IPS DF 4.7 (cell line): ENCODE data around the gene CD44.

Experiments
- DNase-seq: peaks from one replicate; pipeline ENCODE4 v3.0.0-alpha.2; 2013; ENCODE audit warnings: low spot score; ENCODE audit errors: extremely low read depth

Gene CD44

DNA sequence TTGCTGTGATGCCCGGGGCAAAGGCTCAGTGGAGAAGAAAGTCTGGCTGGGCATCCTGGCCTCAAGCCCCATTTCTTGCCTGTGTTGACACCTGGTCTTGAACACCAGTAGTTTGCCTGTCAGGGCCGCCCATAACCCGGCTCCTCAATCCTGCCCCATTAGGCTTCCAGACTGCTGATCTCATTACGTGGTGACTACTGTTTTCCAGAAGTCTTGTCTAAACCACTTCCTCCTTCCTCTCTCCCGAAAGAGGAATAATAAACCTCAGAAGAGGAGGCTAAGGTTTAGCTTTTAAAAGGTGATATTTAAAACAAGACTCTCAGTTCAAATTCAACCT, 97.7 kb downstream of the CD44 start:
- DNase-seq: no peak

DNA sequence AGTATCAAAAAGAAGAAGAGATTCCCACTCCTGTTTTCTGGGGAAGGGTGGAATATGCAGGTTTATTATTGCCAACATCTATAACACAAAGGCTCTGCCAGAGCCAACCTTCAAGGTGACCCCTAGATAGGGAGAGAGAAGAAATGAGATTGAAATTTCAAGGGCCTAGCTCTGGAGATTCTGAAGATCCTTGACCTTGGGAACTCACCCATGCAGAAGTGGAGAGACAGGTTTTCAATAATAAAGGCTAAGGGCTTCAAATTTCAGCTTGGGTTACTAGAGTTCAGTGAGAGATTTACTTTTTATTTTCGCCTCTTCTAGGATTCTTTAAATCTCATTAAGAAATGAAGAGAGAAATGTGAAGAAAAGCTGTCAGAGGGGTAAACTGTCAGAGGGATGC, 98.4 kb downstream of the CD44 start:
- DNase-seq: no peak

DNA sequence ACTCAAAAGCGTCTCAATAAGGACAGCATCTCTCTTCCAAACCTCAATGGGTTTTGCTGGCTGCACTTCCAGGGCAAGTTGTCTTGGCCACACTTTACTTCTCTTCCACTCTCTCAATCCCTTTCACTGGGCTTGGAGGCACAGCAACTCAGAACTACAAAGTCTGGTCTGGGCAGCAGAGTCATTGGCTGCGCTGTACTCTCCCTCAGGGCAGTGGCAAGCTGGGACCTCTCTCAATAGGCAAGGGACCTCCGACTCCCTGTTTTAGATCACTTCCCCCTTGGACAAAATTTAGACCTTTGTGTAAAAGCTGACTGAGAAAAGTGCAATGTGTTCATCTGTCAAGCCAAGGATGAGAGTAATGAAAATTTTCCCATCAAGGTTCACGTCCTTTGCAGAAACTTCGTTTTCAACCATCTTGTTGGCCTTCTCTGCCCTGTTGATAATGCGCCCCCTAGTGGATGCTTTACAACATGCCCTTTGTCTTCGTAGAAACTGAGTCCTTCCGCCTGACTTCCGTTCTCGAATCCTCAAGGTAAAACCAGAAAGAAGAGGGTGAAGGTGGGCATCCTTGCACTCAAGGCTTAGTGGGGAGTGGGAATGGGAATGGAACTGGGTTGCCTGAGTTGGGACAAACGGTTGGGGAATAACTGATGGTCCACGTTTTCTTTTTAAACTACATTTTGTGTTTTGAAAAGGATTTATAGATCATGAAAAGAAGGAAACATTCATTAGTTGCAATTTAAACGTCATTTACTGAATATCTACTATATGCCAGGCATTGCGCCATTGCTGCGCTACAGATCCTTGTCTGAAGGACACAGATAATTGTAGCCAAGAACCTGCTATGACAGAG, 99.1 kb downstream of the CD44 start:
- DNase-seq: peak; percentile 62

DNA sequence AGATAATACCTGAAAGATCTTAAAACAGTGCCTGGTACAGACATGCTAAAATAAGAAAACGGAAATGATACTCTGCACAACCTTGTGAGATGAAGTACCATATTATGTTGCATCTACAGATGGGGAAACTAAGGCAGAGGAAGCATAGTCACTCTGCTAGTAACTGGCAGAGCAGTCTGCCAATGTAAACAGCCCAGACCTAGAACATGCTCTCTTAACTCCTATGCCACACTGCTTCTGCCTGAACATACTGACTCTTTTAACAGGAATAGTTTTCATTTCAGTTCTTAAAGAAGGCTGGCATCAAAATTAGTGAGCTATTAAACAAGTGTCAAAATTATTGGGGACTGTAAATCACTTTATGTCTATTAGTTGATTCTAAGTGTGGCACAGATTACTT, 99.9 kb downstream of the CD44 start:
- DNase-seq: no peak

DNA sequence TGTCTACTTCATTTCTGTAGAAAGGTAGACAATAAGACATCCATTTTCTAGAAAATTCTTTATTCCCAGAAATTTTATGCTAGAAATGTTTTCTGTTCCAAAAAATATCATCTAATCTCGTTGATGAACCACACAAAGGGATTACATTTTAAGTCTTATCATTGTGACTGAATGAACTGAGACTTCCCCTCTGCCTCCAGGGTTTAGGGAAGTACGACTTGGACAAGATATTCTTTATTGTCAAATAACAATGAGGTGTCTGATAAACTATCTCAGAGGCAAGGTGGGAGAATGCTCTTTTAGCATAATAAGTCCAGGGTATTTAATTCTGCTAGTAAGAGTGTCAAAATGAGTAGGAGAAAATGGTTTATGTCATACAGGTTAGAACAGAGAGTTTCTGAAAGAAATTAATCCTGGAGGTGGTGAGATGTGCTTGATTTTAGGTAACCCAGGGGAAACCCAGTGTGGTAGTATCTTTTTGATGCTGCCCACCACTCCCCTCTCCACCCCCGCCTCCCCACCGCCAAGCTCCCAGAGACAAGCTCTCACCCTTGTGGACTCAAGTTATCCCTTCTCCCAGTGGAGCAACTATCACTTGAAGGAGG, 100.6 kb downstream of the CD44 start:
- DNase-seq: no peak

DNA sequence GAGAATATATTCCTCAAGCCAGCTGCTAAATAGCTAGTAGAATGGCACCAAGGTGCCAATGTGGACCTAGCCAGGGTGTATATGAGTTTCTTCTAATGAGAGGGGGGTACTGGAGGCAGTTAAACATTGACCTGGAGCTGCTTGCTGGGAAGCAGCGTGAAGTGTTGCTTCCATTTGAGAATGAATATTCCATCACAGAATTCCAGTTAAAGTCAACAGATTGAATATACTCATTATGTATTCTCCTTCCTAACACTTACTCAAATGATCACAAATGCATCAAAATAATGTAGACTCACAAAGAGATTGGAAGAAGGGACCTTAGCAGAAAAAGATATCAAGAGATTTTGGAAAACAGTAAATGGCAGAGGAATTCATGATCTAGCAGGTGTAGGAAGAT, 102.1 kb downstream of the CD44 start:
- no peak for DNase-seq

DNA sequence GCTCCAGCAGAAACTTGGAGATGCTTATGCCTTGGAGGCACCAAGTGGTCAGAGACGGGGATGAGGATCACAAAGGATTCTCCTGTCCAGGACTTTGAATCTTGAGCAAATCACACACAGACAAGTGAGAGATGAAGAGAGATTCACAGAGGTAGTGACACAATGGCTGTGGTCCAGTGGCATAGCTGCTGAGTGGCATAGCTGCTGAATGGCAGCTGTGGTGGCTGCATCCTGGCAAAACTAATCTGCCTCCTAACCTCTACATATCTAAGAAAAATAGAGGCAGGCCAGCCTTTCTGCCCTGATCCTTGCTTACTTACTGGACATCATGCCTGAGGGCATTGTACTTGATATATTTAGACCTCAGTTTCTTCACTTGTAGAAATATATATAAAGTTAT, 102.6 kb downstream of the CD44 start:
- DNase-seq: no peak

DNA sequence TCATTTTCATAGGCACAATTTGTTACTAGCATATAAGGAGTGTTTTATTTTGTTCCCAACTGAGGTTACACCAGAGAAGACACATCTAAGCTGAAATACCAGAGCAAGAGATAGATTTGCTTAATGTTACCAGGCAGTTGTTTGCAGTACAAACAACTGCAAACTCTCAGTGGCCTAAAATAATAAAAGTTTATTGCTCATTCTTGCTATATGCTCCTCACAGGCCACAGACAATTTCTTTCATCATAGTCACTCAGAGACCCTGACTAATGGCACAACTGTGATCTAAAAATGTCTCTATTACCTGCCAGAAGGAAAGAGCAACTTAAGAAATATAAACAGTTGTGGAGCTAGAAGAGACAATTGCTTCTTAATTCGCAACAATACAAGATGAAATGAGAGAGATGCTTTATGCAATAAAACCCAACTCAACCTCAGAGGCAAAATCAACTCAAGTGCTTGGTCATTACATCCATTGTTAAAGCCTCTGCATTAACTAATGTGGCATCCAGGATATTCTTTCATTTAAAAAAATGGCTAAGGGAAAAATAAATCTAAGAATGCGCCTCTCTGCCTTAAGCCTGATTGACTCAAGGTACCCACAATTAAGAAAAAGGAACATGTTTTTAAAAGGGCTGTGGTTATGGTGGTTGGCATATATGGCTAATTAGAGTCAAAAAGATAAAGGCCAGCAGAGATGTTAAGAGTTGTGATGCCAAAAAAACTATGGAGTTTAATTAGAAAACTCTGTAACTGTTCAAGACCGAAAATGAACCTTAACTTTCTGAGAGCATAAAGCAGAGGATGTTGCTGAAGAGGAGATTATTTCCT, 103.7 kb downstream of the CD44 start:
- no peak for DNase-seq

DNA sequence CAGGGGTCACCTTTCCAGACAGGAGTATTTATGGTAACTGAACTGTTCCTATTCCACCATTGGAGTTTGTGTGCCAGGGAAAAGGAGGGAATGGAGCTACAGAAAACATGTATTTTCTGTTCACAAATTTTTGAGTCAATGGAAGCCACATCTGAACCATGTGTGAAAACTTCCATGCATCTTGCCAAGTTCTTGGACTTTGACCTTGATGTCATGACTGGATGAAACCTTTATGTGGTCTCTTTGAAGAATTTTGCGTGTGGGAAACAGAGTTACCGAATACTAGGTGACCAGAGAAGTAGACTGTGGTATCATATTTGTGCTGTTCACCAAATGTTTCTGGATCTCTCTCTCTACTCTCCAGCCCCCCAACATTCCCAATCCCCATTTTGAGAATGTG, 104.8 kb downstream of the CD44 start:
- no peak for DNase-seq

DNA sequence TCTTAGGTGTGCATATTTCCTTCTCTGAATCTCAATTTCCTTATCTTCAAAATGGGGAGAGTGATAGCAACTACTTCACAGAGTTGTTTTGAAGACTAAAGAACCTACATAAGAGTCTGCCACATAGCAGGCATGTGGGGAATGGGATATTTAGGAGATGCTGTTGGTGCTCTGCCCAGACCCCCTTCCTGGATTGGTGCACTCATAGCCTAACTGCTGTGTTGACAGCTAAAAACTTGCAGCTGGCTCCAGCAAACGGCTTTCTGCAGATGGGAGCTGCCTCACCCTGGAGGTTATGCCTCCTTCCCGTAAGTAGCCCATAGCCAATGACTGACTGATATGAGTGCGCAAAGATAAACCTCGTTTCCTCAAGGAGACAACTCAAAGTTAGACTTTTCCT, 106.1 kb downstream of the CD44 start:
- DNase-seq: no peak

DNA sequence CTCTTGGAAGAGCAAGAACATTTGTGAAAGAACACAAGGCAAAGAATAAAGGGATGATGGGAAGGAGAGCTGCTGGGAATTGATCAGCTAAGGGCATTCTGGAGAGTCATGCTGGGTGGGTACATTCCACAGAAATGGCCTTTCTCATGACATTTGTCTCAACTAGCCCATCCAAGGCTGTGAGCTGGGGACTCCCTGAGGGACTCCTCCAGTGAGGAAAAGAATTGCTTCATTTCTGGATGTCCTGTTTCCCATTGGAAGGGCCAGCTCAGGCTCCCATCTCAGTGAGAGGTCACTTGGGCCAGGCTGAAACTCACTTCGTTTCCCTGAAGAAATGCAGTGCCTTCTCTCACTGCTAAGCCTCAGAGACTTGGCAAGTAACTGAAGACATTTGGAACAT, 106.8 kb downstream of the CD44 start:
- DNase-seq: no peak

DNA sequence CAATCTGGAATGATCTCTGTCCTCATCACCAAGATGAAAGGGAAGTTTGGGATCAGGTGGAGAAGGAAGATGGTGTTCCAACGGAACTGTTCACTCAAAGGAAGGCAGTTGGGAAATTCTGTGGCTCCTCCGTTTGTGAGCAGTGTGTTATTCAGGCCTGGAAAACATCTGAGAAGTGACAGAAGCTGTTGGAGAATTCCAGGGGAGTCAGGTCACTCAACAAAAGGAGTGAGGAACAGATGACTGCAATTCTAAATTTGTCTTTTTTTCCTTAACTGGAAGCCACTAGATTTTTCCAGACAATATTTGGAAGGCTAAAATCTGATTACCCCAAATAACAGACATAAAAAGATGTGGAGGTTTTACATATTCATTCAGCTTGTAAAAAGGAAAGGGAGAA, 107.8 kb downstream of the CD44 start:
- no peak for DNase-seq

DNA sequence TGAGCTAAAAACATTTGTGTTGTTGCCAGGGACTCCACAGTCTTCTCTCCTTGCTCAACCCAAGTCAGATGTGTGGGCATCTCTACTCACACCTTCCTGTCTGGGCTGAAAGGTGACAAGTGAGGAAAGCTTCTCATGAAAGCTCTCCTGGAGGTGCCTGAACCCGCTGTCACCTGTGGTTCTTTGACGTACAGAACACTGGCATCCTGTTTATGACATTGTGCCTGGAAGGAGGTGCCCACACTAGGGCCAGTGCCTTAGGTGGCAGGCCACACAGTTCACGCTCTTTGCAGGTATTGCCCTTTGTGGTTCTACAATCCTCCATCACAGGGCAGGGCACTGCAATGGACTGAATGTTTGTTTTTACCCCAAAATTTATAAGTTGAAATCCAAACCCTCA, 108.5 kb downstream of the CD44 start:
- DNase-seq: no peak

DNA sequence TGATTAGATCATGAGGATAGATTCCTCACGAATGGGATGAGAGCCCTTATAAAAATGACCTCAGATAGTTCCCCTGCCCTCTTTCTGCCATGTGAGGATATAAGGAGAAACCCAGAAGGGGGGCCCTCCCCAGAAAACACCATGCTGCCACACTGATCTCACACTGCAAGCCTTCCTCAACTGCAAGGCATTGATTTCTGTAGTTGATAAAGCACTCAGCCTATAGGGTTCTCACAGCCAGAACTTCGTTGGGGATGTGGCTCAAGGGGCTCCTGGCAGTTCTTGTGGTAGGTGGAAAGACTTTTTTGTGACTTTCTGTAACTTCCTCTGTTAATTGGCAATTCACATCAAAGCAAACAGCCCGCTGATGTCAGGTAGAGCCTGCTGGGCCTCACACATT, 108.9 kb downstream of the CD44 start:
- DNase-seq: no peak

DNA sequence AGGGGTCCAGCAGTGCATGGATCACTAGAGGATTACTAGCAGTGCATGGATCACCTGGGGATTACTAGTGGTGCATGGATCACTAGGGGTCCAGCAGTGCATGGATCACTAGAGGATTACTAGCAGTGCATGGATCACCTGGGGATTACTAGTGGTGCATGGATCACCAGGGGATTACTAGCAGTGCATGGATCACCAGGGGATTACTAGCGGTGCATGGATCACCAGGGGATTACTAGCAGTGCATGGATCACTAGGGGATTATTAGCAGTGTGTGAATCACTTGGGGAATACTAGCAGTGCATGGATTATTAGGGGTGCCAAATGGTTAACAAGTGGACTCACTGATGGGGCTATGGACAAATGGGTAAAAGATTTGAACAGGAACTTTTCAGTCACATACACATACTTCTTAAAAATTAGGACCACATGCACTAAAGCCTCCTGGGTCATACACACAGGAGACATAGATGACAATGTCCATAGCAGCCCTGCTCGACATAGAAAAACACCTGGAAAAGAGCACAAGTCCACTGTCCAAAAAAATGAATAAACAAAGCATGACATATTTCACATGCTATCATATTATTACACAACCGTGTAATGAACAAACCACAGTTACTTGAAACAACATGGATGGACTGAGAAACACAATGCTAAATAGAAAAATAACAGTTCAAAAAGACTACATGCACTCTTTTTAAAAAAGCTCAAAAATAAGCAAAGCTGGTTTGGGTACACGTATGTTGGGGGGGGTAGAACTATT, 109.8 kb downstream of the CD44 start:
- no peak for DNase-seq

DNA sequence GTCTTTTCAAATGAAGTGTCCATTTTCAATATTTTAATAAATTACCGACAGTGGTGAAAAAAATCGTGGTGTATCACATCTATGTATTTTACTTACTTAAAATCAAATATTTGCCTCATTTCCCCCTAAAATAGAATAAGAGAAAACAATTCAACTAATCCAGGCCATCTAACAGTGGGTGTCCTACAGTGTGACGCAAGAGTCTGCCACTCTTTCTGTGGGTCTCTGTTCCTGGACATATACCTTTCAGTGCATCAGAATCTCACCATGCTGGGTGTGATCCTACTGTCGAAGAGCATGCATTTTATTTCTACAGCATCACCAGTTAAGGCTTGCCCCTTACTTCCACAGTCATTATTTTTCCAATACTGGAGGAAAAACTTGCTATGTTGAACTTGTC, 111.2 kb downstream of the CD44 start:
- DNase-seq: no peak

DNA sequence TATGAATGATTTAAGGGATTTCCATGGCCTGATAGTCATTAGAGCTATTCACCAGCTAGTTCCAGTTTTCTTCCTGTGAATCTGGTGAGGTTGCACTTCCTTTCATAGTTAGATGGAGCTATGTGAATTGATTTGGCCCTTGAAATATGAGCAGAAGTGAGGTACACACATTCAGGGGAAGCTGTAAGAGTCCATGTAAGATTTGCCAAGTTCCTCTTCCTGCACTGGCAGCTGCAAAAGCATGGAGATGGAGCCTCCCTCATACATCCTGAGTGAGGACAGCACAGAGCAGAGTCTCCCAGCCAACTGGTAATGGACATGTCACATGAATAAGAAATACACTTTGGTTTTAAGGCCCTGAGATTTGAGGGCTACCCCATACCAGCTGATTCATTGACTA, 111.7 kb downstream of the CD44 start:
- DNase-seq: no peak

DNA sequence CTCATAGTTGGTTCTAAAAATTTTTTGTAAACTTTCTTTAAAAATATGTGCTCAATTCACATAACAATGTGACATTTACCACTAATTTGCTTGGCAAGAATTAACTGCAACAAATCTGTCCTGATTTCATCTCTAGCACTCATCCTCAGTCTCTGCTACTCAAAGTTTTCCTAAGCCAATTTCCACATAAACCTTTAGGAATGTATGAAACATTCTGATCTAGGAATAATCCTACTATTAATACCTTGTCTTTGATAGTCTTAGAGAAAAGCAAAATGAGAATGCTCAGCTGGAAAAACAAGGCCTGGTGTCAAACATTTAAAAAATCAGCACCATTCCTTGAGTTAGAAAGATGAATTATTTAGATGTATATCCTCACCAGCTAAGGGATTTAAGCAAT, 114.3 kb downstream of the CD44 start:
- DNase-seq: no peak

DNA sequence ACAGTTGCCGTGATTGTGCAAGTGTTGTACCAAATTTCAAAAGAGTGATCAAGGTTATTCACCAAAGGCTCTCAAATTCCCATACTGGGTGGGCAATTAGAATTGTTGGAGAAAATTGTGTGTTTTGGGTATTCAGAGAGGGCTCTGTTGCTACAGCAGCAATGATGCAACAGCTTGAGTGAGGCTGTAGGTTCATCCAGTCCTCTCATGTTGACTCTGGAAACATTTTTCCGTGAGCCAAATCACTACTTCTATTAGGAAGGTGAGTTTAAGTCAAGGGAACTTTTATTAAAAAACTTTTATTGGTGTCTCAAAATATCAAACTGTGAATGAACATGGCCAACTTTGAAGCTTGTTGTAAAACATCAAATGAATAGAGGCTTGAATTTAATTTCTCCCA, 116.5 kb downstream of the CD44 start:
- DNase-seq: no peak

DNA sequence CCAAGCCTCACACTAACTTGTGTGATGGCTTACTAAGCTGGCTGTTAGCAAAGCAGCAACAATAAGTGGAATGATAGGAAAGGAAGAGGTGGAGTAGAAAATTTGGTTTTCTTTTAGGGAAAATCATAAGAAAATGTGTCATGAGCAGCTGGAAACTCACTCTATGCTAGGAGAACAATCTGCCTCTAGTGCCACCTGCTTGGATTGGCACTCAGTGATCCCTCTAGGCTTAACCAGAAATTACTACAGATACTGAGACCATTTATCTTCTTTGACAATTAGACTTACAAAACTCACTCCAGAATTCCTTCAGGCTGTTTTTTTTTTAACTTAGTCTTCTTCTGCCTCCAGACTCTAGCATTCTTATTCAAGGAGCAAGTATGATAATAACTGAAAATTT, 117.3 kb downstream of the CD44 start:
- no peak for DNase-seq

DNA sequence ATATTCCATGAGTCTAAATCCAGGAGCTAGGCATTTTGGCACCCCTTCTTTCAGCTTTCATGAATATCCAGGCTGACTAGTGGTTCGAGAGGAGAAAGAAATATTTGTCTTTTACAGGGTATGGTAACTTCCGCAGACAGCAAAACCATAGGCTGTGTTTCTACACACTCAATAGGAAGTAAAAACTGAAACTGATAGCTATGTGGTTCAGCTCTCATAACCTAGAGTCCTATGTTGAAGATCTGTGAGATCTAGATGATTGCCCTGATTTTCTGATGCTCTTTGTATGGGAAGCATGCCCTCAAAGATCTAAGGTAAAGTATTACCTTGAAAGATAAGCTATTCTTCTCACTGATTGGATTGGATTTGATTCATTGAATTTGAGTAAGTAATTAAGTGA, 118.3 kb downstream of the CD44 start:
- DNase-seq: no peak

DNA sequence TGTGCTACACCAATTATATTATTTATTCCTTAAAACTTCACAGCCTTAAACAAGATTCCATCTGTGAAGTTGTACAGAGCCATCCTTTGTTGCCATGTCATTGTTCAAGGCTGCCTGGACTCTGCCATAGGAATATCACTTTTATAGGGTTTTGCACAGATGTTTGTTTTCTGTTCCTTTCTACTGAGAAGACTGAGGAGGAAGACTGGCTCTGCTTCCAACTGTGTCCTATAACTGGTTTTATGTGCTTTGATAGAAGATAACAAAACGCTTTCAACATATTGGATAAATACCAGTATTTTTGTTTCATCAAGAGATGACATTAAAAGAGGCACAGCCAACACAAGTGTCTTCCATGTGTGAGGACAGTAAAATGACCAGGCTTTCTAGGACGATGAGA, 120.6 kb downstream of the CD44 start:
- no peak for DNase-seq
